GM21786 (cell line): ENCODE data around the gene GFRA4.

Experiments used
- ATAC-seq: cut with Tn5 transposase; IDR thresholded peaks from one replicate; pipeline ENCODE4 v1.9.1; 2021; ENCODE audit not compliant: unreplicated experiment

Gene GFRA4

DNA sequence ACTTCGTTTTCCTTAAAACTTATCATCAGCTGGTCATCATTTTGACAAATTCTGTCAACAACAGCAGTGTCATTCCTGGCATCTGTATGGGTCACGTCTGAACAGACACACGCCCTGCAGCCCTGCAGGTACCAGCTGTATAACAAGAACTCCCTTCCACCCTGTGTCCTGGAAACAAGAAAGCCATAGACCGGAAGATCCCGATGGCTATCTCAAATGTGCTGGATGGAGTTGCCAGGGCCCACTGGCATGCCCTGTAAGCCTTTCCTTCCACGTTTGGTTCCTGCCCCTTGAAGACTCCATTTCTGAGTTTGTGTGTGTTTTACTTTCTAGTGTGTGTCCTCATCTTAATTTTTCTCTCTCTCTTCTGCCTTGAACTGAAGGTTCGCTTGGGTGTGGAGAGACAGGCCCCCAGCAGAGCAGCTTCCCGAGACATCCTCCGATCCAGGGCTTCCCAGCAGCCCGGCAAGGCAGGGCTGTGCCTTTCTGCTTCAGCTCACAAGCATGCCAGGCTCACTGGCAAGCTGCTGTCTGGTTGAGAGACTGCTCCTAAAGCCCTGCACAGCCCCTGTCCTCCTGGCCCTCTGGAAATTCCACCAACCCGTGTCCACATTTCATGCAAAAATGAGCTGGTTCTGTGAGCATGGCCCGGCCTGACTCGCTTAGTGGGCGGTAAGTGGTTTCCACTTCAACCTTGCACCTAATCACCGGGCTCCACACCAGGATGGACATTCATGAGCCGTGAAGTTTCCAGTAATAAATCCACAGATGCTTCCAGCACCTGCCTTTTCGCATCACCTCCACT lies 8.7 kb downstream of the GFRA4 start:
- no peak for ATAC-seq

DNA sequence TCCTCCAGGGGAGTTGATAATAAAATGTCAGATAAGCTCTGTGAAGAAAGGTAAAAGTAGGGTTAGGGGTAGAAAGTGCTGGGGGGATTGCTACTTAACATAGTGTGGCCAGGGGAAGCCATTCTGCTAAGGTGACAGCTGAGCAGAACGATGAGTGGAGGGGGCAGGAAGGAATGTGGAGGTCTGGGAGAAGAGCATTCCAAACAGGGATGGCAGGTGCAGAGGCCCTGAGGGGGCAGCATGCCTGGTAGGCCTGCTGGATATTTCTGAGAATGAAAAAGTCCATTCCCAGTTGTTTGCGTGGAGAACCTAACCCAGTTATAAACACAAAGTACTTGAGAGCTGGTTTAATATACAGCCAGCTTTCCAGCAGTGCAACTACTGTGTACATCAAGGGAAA lies 9.3 kb downstream of the GFRA4 start:
- no peak for ATAC-seq

DNA sequence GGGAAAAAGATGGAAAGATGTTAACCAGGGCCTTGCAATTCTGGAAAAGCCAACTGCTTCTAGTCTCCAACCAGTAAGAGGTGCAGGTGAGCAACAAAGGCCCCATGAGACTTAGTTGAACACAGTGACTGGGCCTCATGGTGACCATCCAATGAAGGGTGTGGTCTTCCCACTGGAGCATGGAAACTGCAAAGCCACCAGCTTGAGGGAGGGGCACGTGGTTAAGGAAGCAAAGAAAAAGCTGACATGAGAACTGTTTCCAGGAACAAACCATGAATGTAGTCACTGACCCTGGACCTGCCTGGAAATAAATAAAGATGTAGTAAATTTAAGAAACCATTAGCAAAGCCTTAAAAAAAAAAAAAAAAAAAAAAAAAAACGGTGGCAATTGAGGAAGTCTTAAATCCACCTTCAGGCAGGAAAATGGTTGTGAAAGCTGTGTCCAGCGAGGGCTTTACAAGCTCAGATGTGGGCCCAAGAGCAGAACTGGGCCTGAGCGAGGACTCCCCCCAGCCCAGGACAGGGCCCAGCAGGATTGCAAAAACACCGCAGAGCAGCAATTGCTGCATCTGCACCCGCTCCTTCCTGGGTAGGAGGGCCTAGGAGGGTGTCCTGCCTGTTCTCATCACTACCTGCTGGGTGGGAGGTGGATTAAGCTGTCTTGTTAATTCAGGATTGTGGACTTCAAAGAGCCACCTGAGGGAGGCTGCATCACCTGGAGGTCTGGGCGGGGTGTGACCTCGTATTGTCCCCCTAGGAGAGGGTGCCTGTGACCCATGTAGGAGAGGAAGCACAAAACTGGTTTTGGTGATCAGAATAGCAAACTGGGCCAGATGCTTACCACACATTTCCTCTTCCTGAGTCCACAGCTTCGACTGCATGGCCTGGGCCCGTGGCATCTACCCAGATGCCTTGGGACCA lies 10.3 kb downstream of the GFRA4 start:
- no peak for ATAC-seq

DNA sequence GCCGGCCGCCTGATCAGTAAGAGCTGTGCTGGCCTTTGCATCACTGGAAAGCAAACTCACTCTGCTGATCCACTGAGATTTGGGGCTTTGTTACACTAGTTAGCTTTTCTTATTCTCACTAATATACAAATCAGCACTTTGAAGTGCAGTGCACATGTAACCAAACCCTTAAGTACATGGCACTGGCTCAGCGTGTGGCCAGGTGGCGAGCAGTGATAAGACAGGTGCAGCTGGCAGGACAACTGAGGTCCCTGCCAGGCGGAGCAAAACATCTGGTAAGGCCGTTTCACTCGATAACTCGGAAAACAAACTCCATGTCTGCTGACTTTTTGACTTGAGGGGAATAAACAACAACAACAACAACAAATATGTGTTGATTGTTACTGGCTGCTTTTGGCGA lies 11.0 kb downstream of the GFRA4 start:
- no peak for ATAC-seq

DNA sequence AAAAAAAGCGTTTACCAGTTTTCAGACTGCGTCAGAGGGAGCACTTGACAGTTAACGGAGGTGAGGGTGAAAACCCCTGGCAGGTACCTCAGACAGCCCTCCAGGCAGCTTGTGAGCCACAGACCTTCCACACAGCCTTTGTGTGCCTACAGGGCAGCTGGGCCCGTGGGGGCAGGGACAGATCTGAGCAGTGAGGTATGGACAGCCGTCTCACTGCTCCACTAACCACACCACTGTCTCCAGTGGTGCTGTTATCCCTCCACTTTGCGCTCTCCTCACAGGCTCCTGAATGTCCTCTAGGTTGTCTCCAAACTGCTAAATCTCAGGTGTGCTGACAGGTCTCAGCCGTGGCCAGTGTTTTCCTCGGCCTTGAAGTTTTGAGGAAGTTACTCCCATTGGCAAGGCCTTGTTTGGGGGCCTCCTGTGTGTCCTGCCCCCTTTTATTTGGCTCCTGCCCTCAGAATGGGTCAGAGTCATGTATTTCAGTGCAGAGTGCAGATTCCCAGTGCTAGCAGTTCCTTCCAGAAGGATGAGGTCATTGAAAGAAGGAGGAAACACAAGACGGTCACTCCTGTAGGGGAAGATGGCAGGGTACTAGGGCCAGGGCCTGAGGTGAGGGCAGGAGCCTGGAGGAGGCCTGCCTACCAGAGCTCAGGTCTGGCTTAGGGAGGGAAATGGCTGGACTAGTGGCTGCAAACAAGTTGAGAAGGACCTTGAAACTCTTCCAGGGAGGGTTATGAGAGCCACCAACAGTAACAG lies 11.8 kb downstream of the GFRA4 start:
- ATAC-seq, result no peak

DNA sequence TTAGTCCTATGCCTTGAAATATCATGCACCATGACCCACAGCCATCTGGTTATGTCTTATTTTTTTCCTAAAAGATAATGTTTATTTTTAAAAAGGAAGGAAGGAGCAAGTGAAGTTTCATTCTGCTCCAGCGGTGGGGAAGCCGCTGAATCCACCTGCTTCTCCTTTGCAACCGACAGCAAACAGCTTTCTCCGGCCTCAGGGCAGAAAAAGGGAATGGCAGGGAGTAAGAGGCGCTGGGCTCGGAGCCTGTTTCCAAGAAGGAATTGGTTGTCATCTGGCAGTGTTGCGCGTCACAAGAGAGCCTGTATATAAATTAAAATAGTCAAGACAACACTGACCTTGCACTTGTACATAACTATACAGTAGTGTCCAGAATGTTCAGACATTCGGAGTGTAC lies 14.2 kb downstream of the GFRA4 start:
- ATAC-seq, result no peak

DNA sequence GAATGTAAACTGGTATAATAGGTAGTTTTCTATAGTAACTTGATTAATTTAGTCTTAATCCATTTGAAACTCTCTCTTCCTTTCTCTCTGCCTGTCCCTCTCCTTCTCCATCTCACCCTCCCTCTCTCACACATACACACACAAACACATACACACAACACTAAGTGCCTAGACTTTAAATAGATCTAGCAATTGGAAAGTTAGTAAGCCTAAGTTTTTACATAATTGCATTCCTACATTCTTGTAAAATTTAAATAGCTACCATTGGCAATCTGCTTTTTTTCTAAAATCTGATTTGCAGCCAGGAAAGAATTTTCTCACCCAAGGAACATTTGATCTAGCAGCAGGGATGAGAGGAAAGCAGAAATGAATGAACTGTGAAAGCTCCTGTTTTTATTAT lies 15.7 kb downstream of the GFRA4 start:
- ATAC-seq, result no peak

DNA sequence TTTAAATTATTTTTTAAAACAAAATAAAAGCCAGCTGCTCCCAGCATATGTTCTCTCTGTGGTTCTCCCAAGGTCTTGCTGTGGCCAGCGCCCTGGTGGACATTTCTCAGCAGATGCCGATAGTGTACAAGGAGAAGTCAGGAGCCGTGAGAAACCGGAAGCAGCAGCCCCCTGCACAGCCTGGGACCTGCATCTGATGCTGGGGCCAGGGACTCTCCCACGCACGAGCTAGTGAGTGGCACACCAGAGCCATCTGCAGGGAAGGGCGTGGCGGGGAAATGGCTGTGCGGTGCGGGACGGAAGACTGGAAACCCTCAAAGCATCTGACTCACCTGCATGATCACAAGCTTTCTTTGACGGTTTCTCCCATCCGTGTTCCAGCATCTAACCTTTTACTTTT lies 16.5 kb downstream of the GFRA4 start:
- ATAC-seq, result no peak

DNA sequence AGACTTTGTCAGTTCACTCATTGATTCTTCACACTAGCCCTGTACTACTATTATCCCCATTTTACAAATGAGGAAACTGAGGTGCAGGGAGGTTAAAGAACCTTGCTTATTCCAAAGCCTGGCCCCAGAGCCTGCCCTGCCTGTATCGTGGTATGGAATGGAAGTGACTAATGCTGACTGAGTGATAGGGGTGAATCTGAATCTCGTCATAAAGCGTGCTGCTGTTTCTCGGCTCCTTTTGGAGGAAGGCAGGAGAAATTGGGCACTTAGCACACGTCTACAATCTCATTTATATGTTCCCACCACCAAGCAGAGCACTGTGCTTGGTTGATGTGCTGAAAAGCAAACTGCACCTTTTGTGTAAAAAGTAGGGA lies 17.1 kb downstream of the GFRA4 start:
- no peak for ATAC-seq

DNA sequence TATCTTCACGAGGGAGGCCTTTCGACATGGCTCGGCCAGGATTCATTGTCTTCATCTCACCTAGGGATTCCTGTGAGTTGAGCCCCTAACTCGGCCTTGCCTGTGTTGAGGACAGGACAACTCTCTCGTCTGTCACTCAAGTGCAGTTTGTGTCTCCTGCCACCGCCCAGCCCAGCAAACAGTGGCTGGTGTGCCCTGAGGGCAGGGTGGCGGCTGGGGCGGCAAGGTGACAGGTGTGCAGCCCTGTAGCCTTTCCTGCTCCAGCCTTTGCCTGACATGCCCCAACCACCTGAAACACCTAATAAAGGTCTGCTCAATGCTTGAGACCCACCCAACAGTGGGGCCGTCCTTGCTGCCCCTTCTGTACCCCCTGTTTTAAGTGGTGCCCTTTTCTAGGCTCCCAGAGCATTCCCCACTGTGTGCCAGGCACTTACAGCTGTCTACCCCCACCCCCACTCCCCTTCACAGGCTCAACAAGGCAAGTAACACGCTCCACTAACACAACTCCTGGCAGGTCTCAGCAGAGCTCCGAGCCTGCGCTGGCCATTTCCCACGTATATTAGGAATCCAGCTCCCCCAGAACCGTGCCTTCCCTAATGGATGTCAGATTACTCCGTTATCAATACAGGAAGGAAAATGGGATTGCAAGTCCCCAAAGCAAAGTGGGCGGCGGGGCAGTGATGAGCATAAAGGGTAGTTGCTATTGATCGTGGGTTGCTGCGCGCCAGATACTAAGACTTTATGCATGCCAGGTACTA lies 17.7 kb downstream of the GFRA4 start:
- ATAC-seq, result no peak

DNA sequence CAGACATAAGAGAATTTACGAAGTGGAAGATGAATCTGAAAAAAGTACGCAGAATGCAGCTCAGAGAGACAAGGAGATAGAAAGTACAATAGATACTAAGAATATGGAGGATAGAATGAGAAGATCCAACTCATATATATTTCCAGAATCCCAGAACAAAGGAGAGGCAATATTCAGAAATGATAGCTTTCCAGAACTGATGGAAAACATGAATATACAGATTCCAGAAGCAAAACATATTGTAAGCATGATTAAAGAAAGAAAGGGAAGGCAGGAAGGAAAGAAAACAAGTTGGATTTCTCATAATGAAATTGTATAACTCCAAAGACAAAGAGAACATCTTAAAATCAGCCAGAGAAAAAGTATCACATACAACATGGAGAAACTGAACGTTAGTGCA lies 22.9 kb downstream of the GFRA4 start:
- ATAC-seq, result no peak

DNA sequence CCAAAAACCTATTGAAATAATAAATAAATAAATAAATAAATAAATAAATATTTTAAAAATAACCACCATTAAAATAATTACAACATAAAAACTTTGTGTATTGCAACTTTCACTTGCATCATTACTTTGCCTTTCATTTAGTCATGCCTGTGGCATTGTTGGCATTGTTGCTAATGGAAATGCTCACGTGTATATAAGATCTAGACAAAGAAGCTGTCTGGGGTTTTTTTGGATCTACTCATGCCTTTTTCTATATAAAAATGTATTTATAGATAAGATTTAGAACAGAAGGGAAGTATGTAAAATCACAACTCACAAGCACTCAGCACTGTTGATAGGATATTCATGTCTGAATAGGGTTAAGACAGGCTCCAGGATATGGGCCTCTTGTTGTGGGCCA lies 27.9 kb downstream of the GFRA4 start:
- no peak for ATAC-seq

DNA sequence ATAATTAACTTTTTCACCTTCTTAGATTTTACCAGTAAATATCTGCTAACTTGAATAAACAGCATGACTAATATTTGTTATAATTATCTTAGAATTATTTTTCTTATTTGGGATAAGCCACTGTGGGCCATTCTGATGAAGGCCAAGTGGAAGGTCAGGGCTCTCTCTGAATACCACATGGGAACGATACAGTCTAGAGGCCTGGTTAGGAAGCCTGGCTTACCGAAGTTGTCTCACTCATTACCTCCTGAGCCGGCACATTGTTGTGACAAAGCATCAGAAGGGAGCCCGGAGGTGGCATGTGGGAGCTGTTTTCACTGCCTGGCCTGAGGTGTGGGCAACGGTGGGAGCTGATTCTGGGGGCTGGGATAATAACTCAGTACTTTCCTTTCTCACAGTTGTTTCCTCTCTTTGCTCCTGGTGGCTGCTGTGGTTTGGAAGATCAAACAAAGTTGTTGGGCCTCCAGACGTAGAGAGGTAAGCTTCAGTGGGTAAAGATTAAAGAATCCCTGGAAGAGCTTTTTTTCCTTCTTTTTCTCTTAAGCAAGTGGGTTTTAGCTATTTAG lies 29.2 kb downstream of the GFRA4 start:
- ATAC-seq, result no peak

DNA sequence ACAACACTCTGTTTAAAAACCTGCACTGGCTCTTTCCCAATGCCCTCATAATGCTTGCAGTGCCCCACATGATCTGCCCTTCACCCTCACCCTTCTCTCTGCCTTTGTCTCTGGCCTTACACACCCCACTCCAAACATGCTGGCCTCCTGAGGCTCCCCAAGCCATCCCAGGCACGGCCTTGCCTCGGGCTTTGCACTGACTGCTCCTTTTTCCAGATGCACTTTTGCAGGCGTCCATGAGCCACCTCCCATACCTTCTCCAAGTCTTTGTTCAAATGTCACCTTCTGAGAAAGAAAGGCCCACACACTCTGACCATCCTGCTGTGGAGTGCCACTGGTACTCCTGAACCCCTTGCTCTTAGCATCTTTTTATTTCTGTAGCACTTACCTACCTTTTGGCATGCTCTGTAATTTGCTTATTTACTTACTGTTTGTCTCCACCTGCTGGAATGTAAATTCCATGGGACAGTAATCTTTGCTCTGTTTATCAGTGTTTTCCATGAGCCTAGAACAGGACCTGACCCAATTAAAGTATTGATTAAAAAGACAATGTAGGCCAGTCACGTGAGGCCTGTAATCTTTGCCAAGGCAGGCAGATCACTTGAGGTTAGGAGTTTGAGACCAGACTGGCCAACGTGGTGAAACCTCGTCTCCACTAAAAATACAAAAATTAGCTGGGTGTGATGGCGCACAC lies 30.7 kb downstream of the GFRA4 start:
- no peak for ATAC-seq

DNA sequence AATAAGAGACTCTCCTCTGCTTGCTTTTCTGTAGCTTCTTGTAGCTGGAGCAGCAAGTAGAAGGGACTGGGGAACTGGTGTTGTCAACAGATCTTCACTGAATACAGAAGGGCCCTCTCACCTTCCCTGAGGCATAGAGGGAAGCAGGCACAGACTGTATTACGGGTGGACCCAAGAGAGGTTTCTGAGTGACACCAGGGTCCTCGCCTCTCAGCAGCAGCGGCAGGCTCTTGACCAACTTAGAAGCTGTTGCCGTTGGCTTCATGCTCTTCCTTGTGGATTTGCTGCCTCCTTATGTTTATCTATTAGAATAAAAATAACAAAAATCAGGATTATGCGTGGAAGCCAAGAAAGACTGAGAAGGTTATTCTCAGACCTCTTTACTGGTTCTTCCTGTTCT lies 31.7 kb downstream of the GFRA4 start:
- ATAC-seq, result no peak

DNA sequence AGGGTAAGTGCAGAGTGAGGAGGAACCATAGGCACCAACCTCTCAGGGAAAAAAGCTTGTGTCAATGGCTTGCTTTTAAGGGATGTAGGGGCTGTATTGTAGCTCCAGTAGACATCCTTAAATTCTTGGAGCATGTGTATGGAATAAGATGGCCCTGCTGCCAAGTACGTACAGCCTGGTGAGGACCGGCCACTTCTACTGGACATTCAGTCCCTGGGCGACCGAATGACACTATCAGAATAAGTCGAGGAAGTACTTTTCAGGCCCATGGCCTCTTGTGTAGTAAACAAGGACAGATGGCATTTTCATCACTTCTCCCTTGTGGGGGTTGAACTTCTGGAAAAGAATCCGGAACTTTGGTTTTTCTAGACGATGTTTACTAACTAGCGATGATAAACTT lies 32.8 kb downstream of the GFRA4 start:
- no peak for ATAC-seq

DNA sequence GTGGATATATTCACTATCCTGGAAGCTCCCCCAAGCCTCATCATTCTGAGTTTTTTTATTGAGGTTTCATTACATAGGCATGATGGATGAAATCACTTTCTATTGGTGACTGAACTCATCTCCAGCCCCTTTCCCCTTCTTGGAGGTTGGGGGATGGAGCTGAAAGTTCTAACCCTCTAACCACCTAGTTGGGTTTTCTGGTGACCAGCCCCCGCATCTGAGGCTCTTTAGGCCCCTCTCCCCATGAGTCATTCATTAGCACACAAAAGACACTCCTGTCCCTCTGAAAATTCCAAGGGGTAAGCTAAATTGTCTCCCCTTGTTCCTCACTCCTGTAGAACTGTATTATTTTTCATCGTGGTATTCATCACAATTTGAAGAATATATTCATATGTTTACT lies 33.3 kb downstream of the GFRA4 start:
- ATAC-seq, result no peak

DNA sequence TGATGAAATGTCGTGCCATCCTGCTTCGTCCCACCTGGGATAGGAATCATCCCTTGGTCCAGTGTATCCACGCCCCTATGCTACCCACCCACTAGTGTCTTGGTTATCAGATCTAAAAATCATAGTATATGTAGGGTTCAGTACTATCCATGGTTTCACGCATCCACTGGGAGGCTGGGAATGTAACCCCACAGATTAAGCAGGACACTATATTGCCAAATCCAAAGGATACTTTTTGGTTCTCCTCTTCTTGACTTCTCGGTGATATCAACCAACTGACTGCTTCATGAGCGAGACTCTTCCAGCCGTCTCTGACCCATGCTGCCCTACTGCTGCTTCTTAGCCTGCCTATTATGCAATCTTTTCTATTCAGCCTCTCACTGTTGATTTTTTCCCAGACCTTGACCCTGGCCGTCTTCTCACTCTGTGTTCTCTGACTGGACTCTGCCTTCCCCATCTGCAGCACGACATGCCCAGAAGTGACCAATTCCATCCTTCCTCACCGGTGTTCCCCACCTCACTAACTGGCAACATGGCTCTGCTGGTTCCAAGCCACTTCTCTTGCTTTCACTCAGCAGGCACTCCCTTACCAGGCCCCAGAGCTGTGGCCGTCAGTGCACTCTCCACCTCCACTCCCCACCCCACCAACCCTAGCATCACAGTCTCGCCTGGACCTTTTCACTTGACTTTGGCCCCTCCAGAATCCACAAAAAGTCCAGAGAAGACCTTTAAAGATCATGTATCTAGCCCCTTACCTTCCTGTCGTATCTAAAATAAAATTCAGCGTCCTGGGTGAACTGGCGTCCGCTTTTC lies 34.5 kb downstream of the GFRA4 start:
- ATAC-seq, result no peak

DNA sequence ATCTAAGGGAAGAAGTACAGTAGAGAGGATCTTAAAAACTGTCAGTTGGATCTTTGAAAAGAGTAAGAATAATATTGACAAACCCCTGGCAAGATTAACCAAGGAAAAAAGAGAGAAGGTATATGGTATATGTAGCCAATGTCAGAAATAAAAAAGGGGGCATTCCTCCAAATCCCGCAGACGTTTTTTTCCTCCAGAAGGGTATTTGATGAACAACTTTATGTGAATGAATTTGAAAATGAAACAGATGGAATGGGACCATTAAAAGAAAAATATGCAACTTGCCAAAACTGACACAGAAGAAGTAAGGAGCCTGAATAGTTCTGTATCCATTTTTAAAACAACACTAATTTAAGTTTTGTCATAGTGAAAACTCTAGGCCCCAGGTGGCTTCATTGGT lies 35.7 kb downstream of the GFRA4 start:
- ATAC-seq, result no peak
